HepG2 (cell line): ENCODE data around the gene KRT14. TPM values are rescaled to one million over a fixed set of nuclear protein-coding genes. Genes with fewer than 3 reads are reported as not detected.

Source experiments
- ATAC-seq: fragments of 200-7000 bp; cut with Tn5 transposase; 3 replicates; pipeline ENCODE4 v1.9.1; 2020; ENCODE audit warnings: mild to moderate bottlenecking, moderate library complexity
- BruUV-seq: library from RNA; stranded (reverse); fragments of 400-500 nt; replicated peaks from 2 replicates; lab custom pipeline; 2021; lab: Mats Ljungman, UMichigan
- CTCF ChIA-PET: fragments of 300-600 bp; formaldehyde crosslinking; extraction: SDS; loops from one replicate; lab custom pipeline; 2021; ENCODE audit warnings: low total read pairs, inconsistent platforms, low intra/inter-chr PET ratio; lab: Yijun Ruan, JAX
- POLR2A ChIA-PET: fragments of 350-600 bp; sonication (Branson Sonifier 250); formaldehyde crosslinking; loops from one replicate; lab custom pipeline; 2020; ENCODE audit warnings: antibody characterized with exemption, inconsistent platforms; lab: Yijun Ruan, JAX
- DNase-seq: peaks from one replicate; pipeline ENCODE4 v3.0.0-alpha.2; 2015; ENCODE audit warnings: low spot score
- FAIRE-seq: peaks from 3 replicates; lab custom pipeline; 2011; peaks lifted over from hg19 to GRCh38; lab: Jason Lieb, UNC
- H2AFZ ChIP-seq: one replicate; pipeline ENCODE4 v1.6.1; 2011; ENCODE audit warnings: low read length, inconsistent platforms
- H3K27ac ChIP-seq: fragments of 300-600 bp; 3 replicates; pipeline ENCODE4 v1.8.0; 2011; ENCODE audit warnings: mixed run types, mild to moderate bottlenecking, mixed read lengths, low read length, inconsistent platforms; ENCODE audit not compliant: insufficient read depth; ENCODE audit errors: extremely low read length
- H3K27me3 ChIP-seq, 2 experiments: fragments of 200-600 bp in 1 of 2; 2 replicates in 1 of 2; 3 replicates in 1 of 2; pipeline versions ENCODE4 v1.6.0 to v1.8.0; 2011; ENCODE audit warnings: low read length in 2 of 2, mild to moderate bottlenecking in 2 of 2, moderate library complexity in 2 of 2, inconsistent platforms in 1 of 2; ENCODE audit not compliant: insufficient read depth in 2 of 2, control insufficient read depth in 1 of 2
- H3K36me3 ChIP-seq, 2 experiments: fragments of 200-600 bp in 1 of 2; replicated peaks in 1 of 2; 2 replicates in 1 of 2; 3 replicates in 1 of 2; pipeline versions ENCODE4 v1.5.1 to v1.8.0; 2011; ENCODE audit warnings: low read length in 2 of 2, inconsistent platforms in 1 of 2; ENCODE audit not compliant: insufficient read depth in 2 of 2, control insufficient read depth in 1 of 2
- H3K4me1 ChIP-seq: 2 replicates; pipeline ENCODE4 v1.5.1; 2012; ENCODE audit warnings: low read length, inconsistent platforms; ENCODE audit not compliant: insufficient read depth
- H3K4me2 ChIP-seq: 2 replicates; pipeline ENCODE4 v1.6.0; 2011; ENCODE audit warnings: low read depth, low read length, inconsistent platforms
- H3K4me3 ChIP-seq, 3 experiments: fragments of 200-600 bp in 1 of 3; sonication (generic), shearing (Covaris generic) in 1 of 3; replicated peaks in 1 of 3; 2 replicates each; pipeline ENCODE4 v1.5.1; 2011 to 2016; ENCODE audit warnings: low read length in 3 of 3, inconsistent platforms in 2 of 3, low read depth in 2 of 3, mild to moderate bottlenecking in 2 of 3, control low read depth in 1 of 3, mixed read lengths in 1 of 3; ENCODE audit not compliant: insufficient read depth in 1 of 3
- H3K79me2 ChIP-seq: one replicate; pipeline ENCODE4 v1.6.1; 2011; ENCODE audit warnings: low read length, inconsistent platforms; ENCODE audit not compliant: insufficient read depth
- H3K9ac ChIP-seq: 2 replicates; pipeline ENCODE4 v1.6.0; 2011; ENCODE audit warnings: mild to moderate bottlenecking, low read depth, low read length, inconsistent platforms; ENCODE audit not compliant: insufficient read depth
- H3K9me3 ChIP-seq: 2 replicates; pipeline ENCODE4 v1.5.1; 2012; ENCODE audit warnings: mild to moderate bottlenecking, low read length
- H4K20me1 ChIP-seq: 2 replicates; pipeline ENCODE4 v1.6.0; 2011; ENCODE audit warnings: inconsistent platforms, mild to moderate bottlenecking, low read length, moderate library complexity; ENCODE audit not compliant: insufficient read depth
- GZF1 ChIP-seq: sonication (generic); formaldehyde crosslinking; IDR thresholded peaks from 2 replicates; pipeline ENCODE4 v1.5.1; 2020; ENCODE audit warnings: mild to moderate bottlenecking, missing genetic modification reagents
- HNRNPL ChIP-seq: fragments of 200-400 bp; formaldehyde crosslinking; IDR thresholded peaks from 2 replicates; pipeline ENCODE4 v1.6.1; 2017; ENCODE audit warnings: mild to moderate bottlenecking, low read depth, low read length
- MTF1 ChIP-seq: sonication (generic); formaldehyde crosslinking; IDR thresholded peaks from 2 replicates; pipeline ENCODE4 v1.5.0; 2020; ENCODE audit warnings: missing genetic modification reagents
- RERE ChIP-seq: IDR thresholded peaks from 2 replicates; pipeline ENCODE4 v1.6.1; 2016; ENCODE audit warnings: low read depth, missing genetic modification reagents, missing compliant biosample characterization
- ZNF34 ChIP-seq: sonication (generic); formaldehyde crosslinking; IDR thresholded peaks from 2 replicates; pipeline ENCODE4 v1.4.0; 2020; ENCODE audit warnings: mild to moderate bottlenecking, missing genetic modification reagents, borderline replicate concordance
- WGBS: methylation state at CpG from one replicate; pipeline ENCODE4 v1.1.6; 2017; ENCODE audit warnings: low lambda C conversion rate; 5-methylcytosine and 5-hydroxymethylcytosine counted together
- in situ Hi-C: cut with HindIII; loops from 2 replicates; pipeline ENCODE4 v1.10.0; 2017; ENCODE audit warnings: low pct_unique_long_range_greater_than_20kb; ENCODE audit not compliant: extremely low pct_ligation_motif_present
- intact Hi-C: fragments of 100-400 bp; cut with micrococcal nuclease; formaldehyde crosslinking; loops from one replicate; pipeline ENCODE4 v1.10.0; 2022; ENCODE audit not compliant: unreplicated experiment
- polyA plus RNA-seq, 8 experiments: library from polyadenylated mRNA; depleted of rRNA in 3 of 8; stranded (reverse) in 7 of 8; unstranded in 1 of 8; fragments of >200 nt; fragmentation: Illumina TruSeq in 4 of 8; extraction: Trizol in 4 of 8; gene quantifications; 2 replicates each; pipeline versions ENCODE4 v1.2.1 to v1.2.3, GENCODE V29; 2011 to 2016; ENCODE audit warnings: low read depth in 4 of 8, missing spikeins in 1 of 8, mixed read lengths in 1 of 8; ENCODE audit not compliant: insufficient read depth in 1 of 8
- total RNA-seq, 5 experiments: library from RNA; depleted of rRNA; stranded (reverse); fragments of >200 nt; fragmentation: Illumina TruSeq; extraction: Trizol; gene quantifications; 2 replicates each; pipeline ENCODE4 v1.2.3, GENCODE V29; 2016; ENCODE audit warnings: low read depth in 1 of 5
- TF ChIP-seq, protein P1 (sequence below): fragments of 450-650 bp; IDR thresholded peaks from 2 replicates; pipeline ENCODE4 v1.6.1; 2016
- TF ChIP-seq, protein P2 (sequence below): sonication (generic); formaldehyde crosslinking; IDR thresholded peaks from 2 replicates; pipeline ENCODE4 v1.9.0; 2021; ENCODE audit warnings: mild to moderate bottlenecking, missing genetic modification reagents
- TF ChIP-seq, protein P3 (sequence below): sonication (generic); formaldehyde crosslinking; conservative IDR thresholded peaks from 2 replicates; pipeline ENCODE4 v1.4.0; 2020; ENCODE audit warnings: missing genetic modification reagents

KRT14 gene
- total and polyA plus RNA-seq, 2 of the 13 experiments (the other 11 are each of a cell fraction or from before 2014, with no cell fraction given): 0.09 TPM; not detected in 1

DNA sequence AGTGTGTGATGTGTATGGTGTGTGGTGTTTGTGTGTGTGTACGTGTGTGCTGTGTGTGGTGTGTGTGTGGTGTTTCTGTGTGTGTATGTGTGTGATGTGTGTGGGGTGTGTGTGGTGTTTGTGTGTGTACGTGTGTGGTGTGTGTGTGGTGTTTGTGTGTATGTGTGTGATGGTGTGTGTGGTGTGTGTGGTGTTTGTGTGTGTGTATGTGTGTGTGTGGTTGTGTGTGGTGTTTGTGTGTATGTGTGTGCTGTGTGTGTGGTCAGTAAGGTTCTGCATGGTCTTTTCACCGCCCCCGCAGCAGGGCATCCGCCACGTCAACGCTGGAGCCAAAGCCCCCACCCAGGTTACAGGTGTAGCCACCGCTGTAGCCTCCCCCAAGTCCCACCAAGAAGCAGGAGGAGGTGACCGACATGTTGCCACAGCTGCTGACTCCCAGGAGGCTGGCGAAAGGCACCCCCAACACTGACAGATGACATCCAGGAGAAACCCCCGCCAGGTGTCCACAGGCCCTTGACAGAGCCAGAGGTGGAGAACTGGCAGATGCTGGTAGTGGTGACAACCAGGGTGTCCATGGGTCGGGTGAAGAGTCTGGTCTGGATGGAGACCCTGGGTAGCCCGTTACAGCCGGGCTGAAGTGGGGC is 47.0 kb upstream of the KRT14 start:
- Histone ChIP-seq H3K27ac (no peak overlapping the region), H3K9me3 (no peaks in the 10 kb centered on the region), H3K27me3 (peaks cover 2 to 19% of the 10 kb centered on the region in 2 experiments; a peak in 2 of 5 replicates), H3K9ac (no peak overlapping the region), H2AFZ (no peak overlapping the region), H4K20me1 (no peaks in the 10 kb centered on the region), H3K4me2 (no peak overlapping the region), H3K4me1 (peaks cover 19% of the 10 kb centered on the region), H3K4me3 (no peak overlapping the region), H3K36me3 (no peaks in the 10 kb centered on the region), H3K79me2 (no peaks in the 10 kb centered on the region)
- peak; percentile 49 for ATAC-seq
- peak; percentile 92 for FAIRE-seq
- no TSS peak for BruUV-seq
- 48% methylated on average over 5 of the region's 14 CpGs for WGBS
- in situ Hi-C loops: no loop called here
- POLR2A ChIA-PET: no interaction called here
- intact Hi-C loops: no loop called here
- no peak for DNase-seq
- CTCF ChIA-PET: no interaction called here
- TF ChIP-seq, protein P1, sequence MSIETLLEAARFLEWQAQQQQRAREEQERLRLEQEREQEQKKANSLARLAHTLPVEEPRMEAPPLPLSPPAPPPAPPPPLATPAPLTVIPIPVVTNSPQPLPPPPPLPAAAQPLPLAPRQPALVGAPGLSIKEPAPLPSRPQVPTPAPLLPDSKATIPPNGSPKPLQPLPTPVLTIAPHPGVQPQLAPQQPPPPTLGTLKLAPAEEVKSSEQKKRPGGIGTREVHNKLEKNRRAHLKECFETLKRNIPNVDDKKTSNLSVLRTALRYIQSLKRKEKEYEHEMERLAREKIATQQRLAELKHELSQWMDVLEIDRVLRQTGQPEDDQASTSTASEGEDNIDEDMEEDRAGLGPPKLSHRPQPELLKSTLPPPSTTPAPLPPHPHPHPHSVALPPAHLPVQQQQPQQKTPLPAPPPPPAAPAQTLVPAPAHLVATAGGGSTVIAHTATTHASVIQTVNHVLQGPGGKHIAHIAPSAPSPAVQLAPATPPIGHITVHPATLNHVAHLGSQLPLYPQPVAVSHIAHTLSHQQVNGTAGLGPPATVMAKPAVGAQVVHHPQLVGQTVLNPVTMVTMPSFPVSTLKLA: peak; percentile 6; the same call in 1 of the 2 replicates
- no peak for TF ChIP-seq GZF1
- TF ChIP-seq RERE (CRISPR knock-in tag): no peak
- TF ChIP-seq, protein P2, sequence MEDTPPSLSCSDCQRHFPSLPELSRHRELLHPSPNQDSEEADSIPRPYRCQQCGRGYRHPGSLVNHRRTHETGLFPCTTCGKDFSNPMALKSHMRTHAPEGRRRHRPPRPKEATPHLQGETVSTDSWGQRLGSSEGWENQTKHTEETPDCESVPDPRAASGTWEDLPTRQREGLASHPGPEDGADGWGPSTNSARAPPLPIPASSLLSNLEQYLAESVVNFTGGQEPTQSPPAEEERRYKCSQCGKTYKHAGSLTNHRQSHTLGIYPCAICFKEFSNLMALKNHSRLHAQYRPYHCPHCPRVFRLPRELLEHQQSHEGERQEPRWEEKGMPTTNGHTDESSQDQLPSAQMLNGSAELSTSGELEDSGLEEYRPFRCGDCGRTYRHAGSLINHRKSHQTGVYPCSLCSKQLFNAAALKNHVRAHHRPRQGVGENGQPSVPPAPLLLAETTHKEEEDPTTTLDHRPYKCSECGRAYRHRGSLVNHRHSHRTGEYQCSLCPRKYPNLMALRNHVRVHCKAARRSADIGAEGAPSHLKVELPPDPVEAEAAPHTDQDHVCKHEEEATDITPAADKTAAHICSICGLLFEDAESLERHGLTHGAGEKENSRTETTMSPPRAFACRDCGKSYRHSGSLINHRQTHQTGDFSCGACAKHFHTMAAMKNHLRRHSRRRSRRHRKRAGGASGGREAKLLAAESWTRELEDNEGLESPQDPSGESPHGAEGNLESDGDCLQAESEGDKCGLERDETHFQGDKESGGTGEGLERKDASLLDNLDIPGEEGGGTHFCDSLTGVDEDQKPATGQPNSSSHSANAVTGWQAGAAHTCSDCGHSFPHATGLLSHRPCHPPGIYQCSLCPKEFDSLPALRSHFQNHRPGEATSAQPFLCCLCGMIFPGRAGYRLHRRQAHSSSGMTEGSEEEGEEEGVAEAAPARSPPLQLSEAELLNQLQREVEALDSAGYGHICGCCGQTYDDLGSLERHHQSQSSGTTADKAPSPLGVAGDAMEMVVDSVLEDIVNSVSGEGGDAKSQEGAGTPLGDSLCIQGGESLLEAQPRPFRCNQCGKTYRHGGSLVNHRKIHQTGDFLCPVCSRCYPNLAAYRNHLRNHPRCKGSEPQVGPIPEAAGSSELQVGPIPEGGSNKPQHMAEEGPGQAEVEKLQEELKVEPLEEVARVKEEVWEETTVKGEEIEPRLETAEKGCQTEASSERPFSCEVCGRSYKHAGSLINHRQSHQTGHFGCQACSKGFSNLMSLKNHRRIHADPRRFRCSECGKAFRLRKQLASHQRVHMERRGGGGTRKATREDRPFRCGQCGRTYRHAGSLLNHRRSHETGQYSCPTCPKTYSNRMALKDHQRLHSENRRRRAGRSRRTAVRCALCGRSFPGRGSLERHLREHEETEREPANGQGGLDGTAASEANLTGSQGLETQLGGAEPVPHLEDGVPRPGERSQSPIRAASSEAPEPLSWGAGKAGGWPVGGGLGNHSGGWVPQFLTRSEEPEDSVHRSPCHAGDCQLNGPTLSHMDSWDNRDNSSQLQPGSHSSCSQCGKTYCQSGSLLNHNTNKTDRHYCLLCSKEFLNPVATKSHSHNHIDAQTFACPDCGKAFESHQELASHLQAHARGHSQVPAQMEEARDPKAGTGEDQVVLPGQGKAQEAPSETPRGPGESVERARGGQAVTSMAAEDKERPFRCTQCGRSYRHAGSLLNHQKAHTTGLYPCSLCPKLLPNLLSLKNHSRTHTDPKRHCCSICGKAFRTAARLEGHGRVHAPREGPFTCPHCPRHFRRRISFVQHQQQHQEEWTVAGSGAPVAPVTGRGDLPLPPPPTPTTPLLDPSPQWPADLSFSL: peak; percentile 98
- TF ChIP-seq, protein P3, sequence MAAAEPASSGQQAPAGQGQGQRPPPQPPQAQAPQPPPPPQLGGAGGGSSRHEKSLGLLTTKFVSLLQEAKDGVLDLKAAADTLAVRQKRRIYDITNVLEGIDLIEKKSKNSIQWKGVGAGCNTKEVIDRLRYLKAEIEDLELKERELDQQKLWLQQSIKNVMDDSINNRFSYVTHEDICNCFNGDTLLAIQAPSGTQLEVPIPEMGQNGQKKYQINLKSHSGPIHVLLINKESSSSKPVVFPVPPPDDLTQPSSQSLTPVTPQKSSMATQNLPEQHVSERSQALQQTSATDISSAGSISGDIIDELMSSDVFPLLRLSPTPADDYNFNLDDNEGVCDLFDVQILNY (CRISPR knock-in tag): no peak
- TF ChIP-seq HNRNPL: peak; percentile 63; the same call in 1 of the 2 replicates
- TF ChIP-seq ZNF34 (CRISPR knock-in tag): no peak
- no peak for TF ChIP-seq MTF1 (CRISPR knock-in tag)
